DND-41 (cell line): Measurements from ENCODE around the gene C16orf74.

ENCODE experiments used
- ATAC-seq: fragments of 200-7000 bp; cut with Tn5 transposase; 3 replicates; pipeline ENCODE4 v1.9.1; 2021; ENCODE audit warnings: low read depth; ENCODE audit not compliant: insufficient read depth
- DNase-seq: peaks from one replicate; pipeline ENCODE4 v3.0.0-alpha.2; 2020
- H2AFZ ChIP-seq: 2 replicates; pipeline ENCODE4 v1.6.0; 2012; ENCODE audit warnings: low read depth, low read length
- H3K27ac ChIP-seq: 2 replicates; pipeline ENCODE4 v1.5.1; 2012; ENCODE audit warnings: low read length, inconsistent platforms
- H3K27me3 ChIP-seq: fragments of 200-600 bp; sonication (generic); 2 replicates; pipeline ENCODE4 v1.6.0; 2012; ENCODE audit warnings: low read length, mild to moderate bottlenecking, inconsistent platforms; ENCODE audit not compliant: insufficient read depth, poor library complexity
- H3K36me3 ChIP-seq: 2 replicates; pipeline ENCODE4 v1.5.1; 2012; ENCODE audit warnings: low read length, inconsistent platforms; ENCODE audit not compliant: insufficient read depth
- H3K4me1 ChIP-seq: 2 replicates; pipeline ENCODE4 v1.5.1; 2012; ENCODE audit warnings: mild to moderate bottlenecking, low read length; ENCODE audit not compliant: insufficient read depth
- H3K4me2 ChIP-seq: 2 replicates; pipeline ENCODE4 v1.6.0; 2012; ENCODE audit warnings: mild to moderate bottlenecking, moderate library complexity, low read length, inconsistent platforms; ENCODE audit not compliant: insufficient read depth
- H3K4me3 ChIP-seq, 2 experiments: fragments of 200-600 bp in 1 of 2; shearing (Covaris generic) in 1 of 2; 2 replicates each; pipeline ENCODE4 v1.5.1; 2012 to 2016; ENCODE audit warnings: inconsistent platforms in 2 of 2, low read length in 2 of 2, mild to moderate bottlenecking in 2 of 2, low read depth in 1 of 2, moderate library complexity in 1 of 2
- H3K79me2 ChIP-seq: 2 replicates; pipeline ENCODE4 v1.6.0; 2012; ENCODE audit warnings: low read length, inconsistent platforms; ENCODE audit not compliant: insufficient read depth
- H3K9ac ChIP-seq: 2 replicates; pipeline ENCODE4 v1.6.0; 2012; ENCODE audit warnings: low read depth, mild to moderate bottlenecking, inconsistent platforms, low read length, moderate library complexity
- H3K9me3 ChIP-seq: 2 replicates; pipeline ENCODE4 v1.5.1; 2012; ENCODE audit warnings: low read length, moderate library complexity, mild to moderate bottlenecking, inconsistent platforms; ENCODE audit not compliant: insufficient read depth, severe bottlenecking
- H4K20me1 ChIP-seq: 2 replicates; pipeline ENCODE4 v1.6.0; 2012; ENCODE audit warnings: low read length; ENCODE audit not compliant: insufficient read depth
- EZH2 ChIP-seq: IDR thresholded peaks from 3 replicates; pipeline ENCODE4 v1.6.1; 2012; ENCODE audit warnings: borderline replicate concordance, low read depth, mild to moderate bottlenecking, moderate library complexity, low read length, inconsistent platforms; ENCODE audit not compliant: severe bottlenecking
- TF ChIP-seq, protein P1 (sequence below): IDR thresholded peaks from 2 replicates; pipeline ENCODE4 v1.5.1; 2012; ENCODE audit warnings: borderline replicate concordance, low read length, moderate library complexity, mild to moderate bottlenecking; ENCODE audit not compliant: poor library complexity, severe bottlenecking; ENCODE audit errors: extremely low read depth

C16orf74 gene

DNA sequence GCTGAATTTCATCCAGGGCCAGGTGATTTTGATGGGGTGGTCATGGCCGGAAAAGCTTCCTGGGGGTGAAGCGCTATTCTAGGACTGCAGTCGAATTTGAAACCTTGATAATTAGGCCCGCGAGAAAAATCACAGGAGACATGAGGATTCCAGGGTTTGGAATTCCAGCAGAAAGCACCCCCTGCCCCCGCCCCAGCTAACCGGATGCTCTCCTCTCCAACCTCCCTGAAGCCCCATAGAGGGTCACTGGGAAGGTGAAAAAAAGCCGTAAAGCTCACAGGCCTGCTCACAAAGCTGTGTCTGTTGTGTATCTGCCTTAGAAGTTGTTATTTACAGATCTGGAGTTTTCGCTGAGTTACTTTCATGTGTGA, 61.0 kb downstream of the C16orf74 start:
- ATAC-seq (no peak), DNase-seq (no peak)
- no peak for TF ChIP-seq EZH2
- TF ChIP-seq, protein P1, sequence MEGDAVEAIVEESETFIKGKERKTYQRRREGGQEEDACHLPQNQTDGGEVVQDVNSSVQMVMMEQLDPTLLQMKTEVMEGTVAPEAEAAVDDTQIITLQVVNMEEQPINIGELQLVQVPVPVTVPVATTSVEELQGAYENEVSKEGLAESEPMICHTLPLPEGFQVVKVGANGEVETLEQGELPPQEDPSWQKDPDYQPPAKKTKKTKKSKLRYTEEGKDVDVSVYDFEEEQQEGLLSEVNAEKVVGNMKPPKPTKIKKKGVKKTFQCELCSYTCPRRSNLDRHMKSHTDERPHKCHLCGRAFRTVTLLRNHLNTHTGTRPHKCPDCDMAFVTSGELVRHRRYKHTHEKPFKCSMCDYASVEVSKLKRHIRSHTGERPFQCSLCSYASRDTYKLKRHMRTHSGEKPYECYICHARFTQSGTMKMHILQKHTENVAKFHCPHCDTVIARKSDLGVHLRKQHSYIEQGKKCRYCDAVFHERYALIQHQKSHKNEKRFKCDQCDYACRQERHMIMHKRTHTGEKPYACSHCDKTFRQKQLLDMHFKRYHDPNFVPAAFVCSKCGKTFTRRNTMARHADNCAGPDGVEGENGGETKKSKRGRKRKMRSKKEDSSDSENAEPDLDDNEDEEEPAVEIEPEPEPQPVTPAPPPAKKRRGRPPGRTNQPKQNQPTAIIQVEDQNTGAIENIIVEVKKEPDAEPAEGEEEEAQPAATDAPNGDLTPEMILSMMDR: no peak
- H3K9ac ChIP-seq: no peak overlapping the region; the same call in 1 of the 2 replicates
- no peaks in the 10 kb centered on the region for H3K9me3 ChIP-seq
- H3K4me3 ChIP-seq: no peak overlapping the region
- H3K4me2 ChIP-seq: 0 out of 2 replicates have a peak overlapping the region, but pooled peaks have one; percentile 87
- H3K4me1 ChIP-seq: peaks cover 36% of the 10 kb centered on the region
- H3K36me3 ChIP-seq: peaks cover 13% of the 10 kb centered on the region
- H3K79me2 ChIP-seq: peaks cover 38% of the 10 kb centered on the region
- H4K20me1 ChIP-seq: peaks cover 20% of the 10 kb centered on the region
- no peak overlapping the region for H2AFZ ChIP-seq
- no peak overlapping the region for H3K27ac ChIP-seq
- peaks cover 4% of the 10 kb centered on the region for H3K27me3 ChIP-seq

- Histone ChIP-seq H3K4me3 (peak overlapping the region; percentile 27 to 98; a peak in 3 of 4 replicates), H3K36me3 (peaks cover 19% of the 10 kb centered on the region), H3K27ac (no peak overlapping the region), H4K20me1 (peaks cover 24% of the 10 kb centered on the region), H3K79me2 (peaks cover 42% of the 10 kb centered on the region), H3K9me3 (no peaks in the 10 kb centered on the region), H3K27me3 (peaks cover 2% of the 10 kb centered on the region), H3K9ac (peak overlapping the region; percentile 92), H3K4me1 (peaks cover 37% of the 10 kb centered on the region), H2AFZ (peak overlapping the region; percentile 56), H3K4me2 (peak overlapping the region; percentile 87)
- ATAC-seq (no peak), DNase-seq (no peak)
- no peak for TF ChIP-seq EZH2
- TF ChIP-seq, protein P1: no peak
These were observed 61.5 kb downstream of the C16orf74 start for GRCh38 chr16:85689285-85689949.

GRCh38 chr16:85688586-85689284, 62.2 kb downstream of the C16orf74 start, which contains the start of gene GINS2:
Gene GINS2 (minus strand): TSS chr16:85688954. CDS start chr16:85688898, 56 bp downstream.
- TF ChIP-seq, protein P1: no peak
- TF ChIP-seq EZH2: no peak
- Histone ChIP-seq H3K9ac (peak within 1 kb of the TSS; percentile 92), H3K9me3 (no peaks in the 10 kb centered on the region), H3K27ac (peak within 1 kb of the TSS; percentile 88), H4K20me1 (peaks cover 31% of the 10 kb centered on the region), H3K79me2 (peaks cover 49% of the 10 kb centered on the region), H2AFZ (peak within 1 kb of the TSS; percentile 96), H3K36me3 (peaks cover 25% of the 10 kb centered on the region), H3K4me1 (peaks cover 43% of the 10 kb centered on the region), H3K4me3 (peak within 1 kb of the TSS; percentile 93 to 98), H3K27me3 (peaks cover 2% of the 10 kb centered on the region), H3K4me2 (peak within 1 kb of the TSS; percentile 87)
- ATAC-seq (peak; percentile 99), DNase-seq (peak; percentile 95)
